Activated CD8-positive, alpha-beta T cell treated with anti-CD3 and anti-CD28 coated beads for 36 hours (primary cell): Measurements from ENCODE around the gene SLC38A5. TPM values are rescaled to one million over a fixed set of nuclear protein-coding genes. Genes with fewer than 3 reads are reported as not detected.
"Not testable (repeated sequence)": the region's sequence is repeated elsewhere in the genome, so short reads cannot be mapped to it uniquely, and the experiment has no call there.

Source experiments
- ATAC-seq: fragments of 200-7000 bp; cut with Tn5 transposase; one replicate; pipeline ENCODE4 v1.10.0; 2021; ENCODE audit warnings: mild to moderate bottlenecking, moderate library complexity
- CTCF ChIA-PET: fragments of 350-600 bp; sonication (Branson Sonifier 250); formaldehyde crosslinking; loops from one replicate; lab custom pipeline; 2021; ENCODE audit warnings: antibody characterized with exemption; lab: Charles Lee
- POLR2A ChIA-PET: fragments of 350-600 bp; sonication (Branson Sonifier 250); formaldehyde crosslinking; loops from one replicate; lab custom pipeline; 2021; ENCODE audit warnings: antibody characterized with exemption; lab: Charles Lee
- DNase-seq: peaks from one replicate; pipeline ENCODE4 v3.0.0-alpha.2; 2020
- H3K27ac Mint-ChIP-seq: one replicate; pipeline ENCODE4 v1.8.0; 2021; ENCODE audit warnings: mild to moderate bottlenecking, mixed read lengths
- H3K27me3 Mint-ChIP-seq: one replicate; pipeline ENCODE4 v1.8.0; 2021; ENCODE audit warnings: mixed read lengths
- H3K36me3 Mint-ChIP-seq: one replicate; pipeline ENCODE4 v1.8.0; 2021; ENCODE audit warnings: low read depth, mixed read lengths
- H3K4me1 Mint-ChIP-seq: one replicate; pipeline ENCODE4 v1.8.0; 2021; ENCODE audit warnings: low read depth, mixed read lengths
- H3K4me3 Mint-ChIP-seq: one replicate; pipeline ENCODE4 v1.8.0; 2021; ENCODE audit warnings: mild to moderate bottlenecking, moderate library complexity, mixed read lengths
- H3K9me3 Mint-ChIP-seq: one replicate; pipeline ENCODE4 v1.8.0; 2021; ENCODE audit warnings: mixed read lengths
- intact Hi-C: fragments of 100-400 bp; cut with micrococcal nuclease; formaldehyde crosslinking; loops from one replicate; pipeline ENCODE4 v1.10.0; 2022
- total RNA-seq, 2 experiments: library from RNA; stranded (reverse); gene quantifications; one replicate each; pipeline ENCODE4 v1.2.3, GENCODE V29; 2021
- TF ChIP-seq, protein P1 (sequence below): fragments of 200-600 bp; IDR thresholded peaks from one replicate; pipeline ENCODE4 v1.8.0; 2022; ENCODE audit warnings: antibody characterized with exemption, mild to moderate bottlenecking

The SLC38A5 gene
- total RNA-seq = 10 to 100 TPM; 82.1 to 92.6 TPM

DNA sequence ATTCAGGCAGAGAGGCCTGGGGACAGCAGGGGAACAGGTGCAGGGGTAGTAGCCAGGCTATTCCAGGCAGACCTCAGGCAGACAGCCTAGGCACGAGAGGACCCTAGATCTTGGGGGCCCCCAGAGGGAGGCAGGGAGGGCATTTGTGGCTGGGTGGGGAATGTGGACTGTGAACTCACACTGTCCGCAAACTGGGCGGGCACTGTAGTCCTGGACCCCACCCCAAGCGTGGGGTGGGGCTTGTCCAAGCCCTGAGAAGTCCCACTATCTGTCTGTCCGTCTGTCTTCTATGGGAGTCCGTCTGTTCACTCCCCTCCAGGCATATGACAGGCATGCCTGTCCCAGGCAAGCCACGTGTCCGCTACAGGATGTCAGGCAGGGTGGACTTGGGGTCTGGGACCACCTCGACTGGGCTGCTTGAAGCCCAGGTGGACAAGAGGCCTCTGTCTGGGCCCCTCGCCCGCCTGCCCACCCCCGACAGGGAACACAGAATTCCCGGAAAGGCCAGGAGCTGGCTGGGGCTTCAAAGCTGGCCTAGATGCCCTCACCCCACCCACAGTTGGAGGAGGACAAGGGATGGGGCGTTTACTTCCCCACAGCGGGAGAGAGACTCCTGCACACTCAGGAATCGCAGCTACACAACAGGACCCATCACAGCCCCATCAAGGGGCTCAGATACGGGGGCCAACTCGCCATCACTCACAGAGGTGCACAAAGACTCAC, at the start of gene SLC38A5:
SLC38A5 (minus strand) TSS at position 151 of the 723 bp plus-strand sequence. CDS start 2,336 bp downstream, outside the sequence.
- TF ChIP-seq, protein P1, sequence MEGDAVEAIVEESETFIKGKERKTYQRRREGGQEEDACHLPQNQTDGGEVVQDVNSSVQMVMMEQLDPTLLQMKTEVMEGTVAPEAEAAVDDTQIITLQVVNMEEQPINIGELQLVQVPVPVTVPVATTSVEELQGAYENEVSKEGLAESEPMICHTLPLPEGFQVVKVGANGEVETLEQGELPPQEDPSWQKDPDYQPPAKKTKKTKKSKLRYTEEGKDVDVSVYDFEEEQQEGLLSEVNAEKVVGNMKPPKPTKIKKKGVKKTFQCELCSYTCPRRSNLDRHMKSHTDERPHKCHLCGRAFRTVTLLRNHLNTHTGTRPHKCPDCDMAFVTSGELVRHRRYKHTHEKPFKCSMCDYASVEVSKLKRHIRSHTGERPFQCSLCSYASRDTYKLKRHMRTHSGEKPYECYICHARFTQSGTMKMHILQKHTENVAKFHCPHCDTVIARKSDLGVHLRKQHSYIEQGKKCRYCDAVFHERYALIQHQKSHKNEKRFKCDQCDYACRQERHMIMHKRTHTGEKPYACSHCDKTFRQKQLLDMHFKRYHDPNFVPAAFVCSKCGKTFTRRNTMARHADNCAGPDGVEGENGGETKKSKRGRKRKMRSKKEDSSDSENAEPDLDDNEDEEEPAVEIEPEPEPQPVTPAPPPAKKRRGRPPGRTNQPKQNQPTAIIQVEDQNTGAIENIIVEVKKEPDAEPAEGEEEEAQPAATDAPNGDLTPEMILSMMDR = no peak
- ChIA-PET CTCF (no interaction called here), POLR2A (no interaction called here)
- no peaks in the 10 kb centered on the region for H3K27me3 Mint-ChIP-seq
- no peaks in the 10 kb centered on the region for H3K9me3 Mint-ChIP-seq
- peak within 1 kb of the TSS; percentile 93 for H3K4me3 Mint-ChIP-seq
- intact Hi-C loops = no loop called here
- peaks cover 24% of the 10 kb centered on the region for H3K36me3 Mint-ChIP-seq
- peak within 1 kb of the TSS; percentile 92 for H3K27ac Mint-ChIP-seq
- no peak for DNase-seq
- ATAC-seq = no peak
- peaks cover 31% of the 10 kb centered on the region for H3K4me1 Mint-ChIP-seq

DNA sequence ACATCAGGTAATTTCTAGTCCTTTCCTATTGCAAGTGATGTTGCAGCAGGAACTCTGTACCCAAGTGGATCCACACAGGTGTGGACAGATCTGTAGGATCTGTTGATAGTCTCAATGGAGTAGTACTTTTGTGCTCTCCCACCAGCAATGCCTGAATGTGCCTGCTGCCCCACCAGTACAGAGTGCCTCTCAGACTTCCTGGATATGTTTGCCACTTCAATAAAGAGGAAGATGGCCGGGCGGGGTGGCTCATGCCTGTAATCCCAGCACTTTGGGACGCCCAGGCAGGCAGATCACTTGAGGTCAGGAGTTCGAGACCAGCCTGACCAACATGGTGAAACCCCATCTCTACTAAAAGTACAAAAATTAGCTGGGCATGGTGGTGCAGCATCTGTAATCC, 49.4 kb upstream of the SLC38A5 start:
- ATAC-seq = not testable (repeated sequence)
- peak overlapping the region; percentile 99 for H3K27ac Mint-ChIP-seq

DNA sequence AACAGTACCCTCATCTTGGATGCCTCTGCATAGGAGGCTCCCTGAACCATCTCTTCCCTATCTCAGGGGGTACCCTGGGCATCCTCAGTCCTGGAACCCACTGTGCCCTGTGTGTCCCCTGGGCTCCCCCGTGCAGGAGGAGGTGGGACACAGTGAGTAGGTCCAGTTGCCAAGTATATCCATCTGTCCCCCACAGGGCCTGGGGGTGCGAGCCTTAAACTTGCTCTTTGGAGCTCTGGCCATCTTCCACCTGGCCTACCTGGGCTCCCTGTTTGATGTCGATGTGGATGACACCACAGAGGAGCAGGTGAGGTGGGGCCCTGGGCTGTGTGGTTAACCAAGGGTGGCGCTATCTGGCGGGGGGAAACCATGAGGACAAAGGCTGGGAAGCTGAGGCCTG, 46.9 kb upstream of the SLC38A5 start:
- Mint-ChIP-seq H3K36me3 (no peaks in the 10 kb centered on the region), H3K9me3 (no peaks in the 10 kb centered on the region), H3K4me1 (peaks cover 32% of the 10 kb centered on the region), H3K27ac (no peak overlapping the region), H3K4me3 (no peak overlapping the region), H3K27me3 (no peaks in the 10 kb centered on the region)
- ChIA-PET CTCF (no interaction called here), POLR2A (no interaction called here)
- no peak for DNase-seq
- ATAC-seq = no peak
- TF ChIP-seq, protein P1 = no peak
- intact Hi-C loops = no loop called here

More for the DNA sequence above, 49.4 kb upstream of the SLC38A5 start:
- peaks cover 37% of the 10 kb centered on the region for H3K4me1 Mint-ChIP-seq
- peaks cover 11% of the 10 kb centered on the region for H3K36me3 Mint-ChIP-seq
- H3K4me3 Mint-ChIP-seq, intact Hi-C loops, DNase-seq, H3K27me3 Mint-ChIP-seq, CTCF ChIA-PET, H3K9me3 Mint-ChIP-seq: not testable (repeated sequence)
- POLR2A ChIA-PET = interaction anchor here (0.6 kb wide), 1 partner anchor 117 kb away, joined by 3 read pairs; no protein-coding TSS in a partner anchor

DNA sequence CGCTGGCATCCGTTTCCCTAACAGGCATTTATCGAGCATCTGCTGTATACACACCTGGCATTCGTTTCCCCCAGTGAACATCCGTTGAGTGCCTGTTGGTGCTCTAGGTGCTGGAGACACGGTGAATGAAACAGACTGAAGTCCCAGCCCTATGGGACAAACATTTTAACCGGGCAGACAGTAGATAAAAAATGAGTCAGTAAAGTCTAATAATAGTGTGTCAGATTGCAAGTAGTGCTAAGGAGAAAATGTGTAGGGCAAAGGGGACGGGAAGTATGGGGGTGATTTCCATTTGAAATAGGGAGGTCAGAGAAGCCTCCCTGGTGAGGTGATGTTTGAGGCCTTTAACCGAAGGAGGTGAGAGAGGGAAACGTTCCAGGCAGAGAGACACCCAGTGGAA, 46.2 kb upstream of the SLC38A5 start:
- no peaks in the 10 kb centered on the region for H3K9me3 Mint-ChIP-seq
- H3K4me3 Mint-ChIP-seq = no peak overlapping the region
- ATAC-seq (no peak), DNase-seq (no peak)
- TF ChIP-seq, protein P1 = no peak
- intact Hi-C loops = no loop called here
- H3K27me3 Mint-ChIP-seq = no peaks in the 10 kb centered on the region
- POLR2A ChIA-PET = no interaction called here
- CTCF ChIA-PET = no interaction called here
- no peaks in the 10 kb centered on the region for H3K36me3 Mint-ChIP-seq
- no peak overlapping the region for H3K27ac Mint-ChIP-seq
- H3K4me1 Mint-ChIP-seq = peaks cover 35% of the 10 kb centered on the region

DNA sequence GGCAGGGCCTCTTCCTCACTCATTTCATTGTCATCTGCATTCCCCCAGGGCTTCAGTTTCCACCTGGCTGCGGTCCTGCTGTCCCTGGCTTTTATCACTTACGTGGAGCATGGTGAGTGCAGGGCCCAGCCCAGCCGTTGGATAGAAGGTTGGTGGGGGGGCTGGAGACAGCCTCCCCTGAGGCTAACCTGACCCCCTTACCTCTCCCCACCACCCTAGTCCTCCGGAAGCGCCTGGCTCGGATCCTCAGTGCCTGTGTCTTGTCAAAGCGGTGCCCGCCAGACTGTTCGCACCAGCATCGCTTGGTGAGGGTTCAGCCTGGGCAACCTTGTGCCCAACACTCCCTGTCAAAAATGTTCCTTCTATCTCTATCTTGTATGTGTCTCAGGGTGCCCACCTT, 45.8 kb upstream of the SLC38A5 start:
- Mint-ChIP-seq H3K27me3 (no peaks in the 10 kb centered on the region), H3K36me3 (no peaks in the 10 kb centered on the region), H3K27ac (no peak overlapping the region), H3K4me1 (peaks cover 33% of the 10 kb centered on the region), H3K9me3 (no peaks in the 10 kb centered on the region), H3K4me3 (no peak overlapping the region)
- CTCF ChIA-PET = no interaction called here
- TF ChIP-seq, protein P1 = no peak
- intact Hi-C loops = no loop called here
- ATAC-seq (no peak), DNase-seq (no peak)
- POLR2A ChIA-PET = no interaction called here
